OCI-LY7 (cell line): ENCODE measurements around the gene IFI44L. TPM values are rescaled to one million over a fixed set of nuclear protein-coding genes. Genes with fewer than 3 reads are reported as not detected.

Source experiments
- BruUV-seq: library from RNA; stranded (reverse); fragments of 400-500 nt; replicated peaks from 2 replicates; lab custom pipeline; 2021; lab: Mats Ljungman, UMichigan
- CTCF ChIA-PET: fragments of 300-600 bp; sonication (Branson Sonifier 250); formaldehyde crosslinking; loops from one replicate; lab custom pipeline; 2022; ENCODE audit warnings: antibody characterized with exemption; ENCODE audit not compliant: unreplicated experiment; lab: Charles Lee
- POLR2A ChIA-PET: fragments of 300-600 bp; sonication (Branson Sonifier 250); formaldehyde crosslinking; loops from one replicate; lab custom pipeline; 2022; ENCODE audit warnings: antibody characterized with exemption; lab: Charles Lee
- DNase-seq: peaks from one replicate; pipeline ENCODE4 v3.0.0-alpha.2; 2015; ENCODE audit warnings: low spot score
- H2AFZ ChIP-seq: fragments of 200-600 bp; sonication (generic), shearing (Covaris generic); 2 replicates; pipeline ENCODE4 v1.6.1; 2014; ENCODE audit warnings: mild to moderate bottlenecking, antibody characterized with exemption, low read length, moderate library complexity
- H3K27ac ChIP-seq: fragments of 200-600 bp; sonication (generic); 2 replicates; pipeline ENCODE4 v1.5.1; 2014; ENCODE audit warnings: mixed run types, low read depth, mild to moderate bottlenecking, moderate library complexity, low read length, inconsistent platforms; ENCODE audit not compliant: poor library complexity, severe bottlenecking
- H3K36me3 ChIP-seq: fragments of 200-600 bp; sonication (generic); 2 replicates; pipeline ENCODE4 v1.6.1; 2014; ENCODE audit warnings: mild to moderate bottlenecking, antibody characterized with exemption, low read length, moderate library complexity, mixed read lengths; ENCODE audit not compliant: insufficient read depth
- H3K4me1 ChIP-seq: fragments of 200-600 bp; sonication (generic); 2 replicates; pipeline ENCODE4 v1.5.1; 2014; ENCODE audit warnings: mild to moderate bottlenecking, low read length; ENCODE audit not compliant: insufficient read depth, poor library complexity, severe bottlenecking
- H3K4me2 ChIP-seq: fragments of 200-600 bp; sonication (generic); 2 replicates; pipeline ENCODE4 v1.6.1; 2014; ENCODE audit warnings: mild to moderate bottlenecking, low read length
- H3K4me3 ChIP-seq: fragments of 200-600 bp; sonication (generic); 2 replicates; pipeline ENCODE4 v1.5.1; 2014; ENCODE audit warnings: mild to moderate bottlenecking, low read depth, low read length; ENCODE audit not compliant: poor library complexity, severe bottlenecking
- H3K79me2 ChIP-seq: fragments of 200-600 bp; sonication (generic); 2 replicates; pipeline ENCODE4 v1.6.1; 2016; ENCODE audit warnings: low read depth, mild to moderate bottlenecking, low read length, moderate library complexity, mixed read lengths; ENCODE audit not compliant: insufficient read depth
- H3K9me2 ChIP-seq: fragments of 200-600 bp; sonication (generic); 2 replicates; pipeline ENCODE4 v1.6.1; 2016; ENCODE audit warnings: mild to moderate bottlenecking, low read length, mixed read lengths; ENCODE audit not compliant: insufficient read depth
- H3K9me3 ChIP-seq: fragments of 200-600 bp; sonication (generic); 2 replicates; pipeline ENCODE4 v1.6.1; 2014; ENCODE audit warnings: mild to moderate bottlenecking, mixed run types, low read length, mixed read lengths
- H4K20me1 ChIP-seq: fragments of 200-600 bp; sonication (generic); 2 replicates; pipeline ENCODE4 v1.6.1; 2014; ENCODE audit warnings: mild to moderate bottlenecking, antibody characterized with exemption, low read length, moderate library complexity, mixed read lengths; ENCODE audit not compliant: insufficient read depth
- EZH2phosphoT487 ChIP-seq: fragments of 200-600 bp; sonication (generic); IDR thresholded peaks from 2 replicates; pipeline ENCODE4 v1.6.1; 2018; ENCODE audit warnings: low read depth, borderline replicate concordance, mild to moderate bottlenecking, mixed run types, antibody characterized with exemption, low read length, moderate library complexity, mixed read lengths
- intact Hi-C: fragments of 100-400 bp; cut with micrococcal nuclease; formaldehyde crosslinking; loops from one replicate; pipeline ENCODE4 v1.10.0; 2022; ENCODE audit not compliant: unreplicated experiment
- total RNA-seq, 2 experiments: library from RNA; depleted of rRNA in 1 of 2; stranded (reverse); fragments of >200 nt in 1 of 2; shearing (Covaris generic) in 1 of 2; gene quantifications; 2 replicates each; pipeline ENCODE4 v1.2.3, GENCODE V29; 2014 to 2022
- TF ChIP-seq, protein P1 (sequence below): fragments of 200-600 bp; sonication (generic); conservative IDR thresholded peaks from 2 replicates; pipeline ENCODE4 v1.5.1; 2014; ENCODE audit warnings: mild to moderate bottlenecking, antibody characterized with exemption, low read length, moderate library complexity, mixed read lengths

Gene IFI44L
- total RNA-seq, 2 experiments from 2014 or later = not detected

DNA sequence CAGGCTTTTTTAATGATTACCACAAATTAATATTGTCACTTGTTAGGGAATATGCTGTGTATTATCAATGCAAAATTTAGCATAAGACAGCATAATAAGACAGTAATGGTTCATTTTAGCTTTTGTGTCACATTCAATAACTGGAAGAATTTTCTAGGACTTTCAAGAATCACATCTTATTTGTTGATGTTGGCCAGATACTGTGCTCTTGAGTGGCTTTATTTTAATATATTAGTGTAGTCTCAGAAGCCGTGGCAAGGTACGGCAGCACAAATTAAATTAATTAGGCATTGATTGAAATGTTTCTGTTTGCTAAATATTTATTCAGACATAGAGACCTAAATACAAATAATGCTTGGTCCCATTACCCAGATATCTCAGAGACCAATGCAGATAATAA, 10.4 kb downstream of the IFI44L start:
- ChIA-PET POLR2A (no interaction called here), CTCF (no interaction called here)
- Histone ChIP-seq H3K9me3 (no peaks in the 10 kb centered on the region), H4K20me1 (no peaks in the 10 kb centered on the region), H3K9me2 (no peaks in the 10 kb centered on the region), H3K4me3 (no peak overlapping the region), H3K79me2 (no peaks in the 10 kb centered on the region), H3K4me2 (no peak overlapping the region), H3K27ac (no peak overlapping the region), H2AFZ (no peak overlapping the region), H3K36me3 (no peaks in the 10 kb centered on the region), H3K4me1 (no peaks in the 10 kb centered on the region)
- no peak for DNase-seq
- no TSS peak for BruUV-seq
- intact Hi-C loops = no loop called here
- TF ChIP-seq, protein P1, sequence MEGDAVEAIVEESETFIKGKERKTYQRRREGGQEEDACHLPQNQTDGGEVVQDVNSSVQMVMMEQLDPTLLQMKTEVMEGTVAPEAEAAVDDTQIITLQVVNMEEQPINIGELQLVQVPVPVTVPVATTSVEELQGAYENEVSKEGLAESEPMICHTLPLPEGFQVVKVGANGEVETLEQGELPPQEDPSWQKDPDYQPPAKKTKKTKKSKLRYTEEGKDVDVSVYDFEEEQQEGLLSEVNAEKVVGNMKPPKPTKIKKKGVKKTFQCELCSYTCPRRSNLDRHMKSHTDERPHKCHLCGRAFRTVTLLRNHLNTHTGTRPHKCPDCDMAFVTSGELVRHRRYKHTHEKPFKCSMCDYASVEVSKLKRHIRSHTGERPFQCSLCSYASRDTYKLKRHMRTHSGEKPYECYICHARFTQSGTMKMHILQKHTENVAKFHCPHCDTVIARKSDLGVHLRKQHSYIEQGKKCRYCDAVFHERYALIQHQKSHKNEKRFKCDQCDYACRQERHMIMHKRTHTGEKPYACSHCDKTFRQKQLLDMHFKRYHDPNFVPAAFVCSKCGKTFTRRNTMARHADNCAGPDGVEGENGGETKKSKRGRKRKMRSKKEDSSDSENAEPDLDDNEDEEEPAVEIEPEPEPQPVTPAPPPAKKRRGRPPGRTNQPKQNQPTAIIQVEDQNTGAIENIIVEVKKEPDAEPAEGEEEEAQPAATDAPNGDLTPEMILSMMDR = no peak
- TF ChIP-seq EZH2phosphoT487 = no peak

DNA sequence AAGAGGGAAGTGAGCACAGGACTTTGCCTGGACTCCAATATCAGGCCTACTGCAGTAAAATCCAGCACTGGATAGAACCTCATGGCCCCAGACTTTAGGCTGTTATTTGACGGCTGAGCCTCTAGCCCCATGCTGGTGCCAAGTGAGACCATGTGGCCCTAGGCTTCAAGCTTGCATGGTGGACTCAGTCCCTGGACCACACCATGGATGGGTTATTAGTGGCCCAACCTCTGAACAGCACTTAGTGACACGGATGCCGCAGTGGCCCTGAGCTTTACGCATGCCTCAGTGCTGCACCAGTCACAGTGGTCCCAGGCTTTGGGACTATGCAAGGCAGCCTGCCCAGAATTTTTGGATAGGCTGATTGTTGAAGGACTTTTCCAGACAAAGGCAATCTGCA, 13.0 kb downstream of the IFI44L start:
- CTCF ChIA-PET = no interaction called here
- POLR2A ChIA-PET = no interaction called here
- intact Hi-C loops = no loop called here
- Histone ChIP-seq H3K9me2 (no peaks in the 10 kb centered on the region), H2AFZ (no peak overlapping the region), H3K4me3 (no peak overlapping the region), H3K27ac (no peak overlapping the region), H4K20me1 (no peaks in the 10 kb centered on the region), H3K36me3 (no peaks in the 10 kb centered on the region), H3K9me3 (no peaks in the 10 kb centered on the region), H3K4me1 (no peaks in the 10 kb centered on the region), H3K79me2 (no peaks in the 10 kb centered on the region), H3K4me2 (no peak overlapping the region)
- no peak for TF ChIP-seq EZH2phosphoT487
- TF ChIP-seq, protein P1 = no peak
- BruUV-seq = no TSS peak
- no peak for DNase-seq

DNA sequence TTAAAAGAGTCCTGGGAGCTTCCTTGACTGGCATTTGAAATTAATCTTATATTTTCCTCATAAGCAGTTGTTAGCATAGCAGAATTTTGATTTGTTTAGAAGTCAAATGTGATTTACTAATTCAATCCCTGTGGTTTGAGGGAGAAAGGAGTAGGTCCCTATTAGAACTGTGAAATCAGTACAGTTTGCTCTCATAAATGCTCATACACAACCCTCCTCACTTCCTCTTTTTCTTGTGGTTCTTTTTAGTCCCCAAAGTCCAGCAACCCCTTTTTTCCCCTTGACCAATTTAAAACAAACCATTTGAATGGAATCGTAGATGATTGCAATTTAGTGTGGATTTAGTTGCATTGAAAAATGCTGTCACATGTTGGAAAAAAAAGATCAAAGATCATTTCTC, 20.2 kb downstream of the IFI44L start:
- H3K9me3 ChIP-seq = no peaks in the 10 kb centered on the region
- CTCF ChIA-PET = no interaction called here
- no peaks in the 10 kb centered on the region for H4K20me1 ChIP-seq
- H2AFZ ChIP-seq = no peak overlapping the region
- intact Hi-C loops = no loop called here
- no peaks in the 10 kb centered on the region for H3K36me3 ChIP-seq
- no peaks in the 10 kb centered on the region for H3K9me2 ChIP-seq
- DNase-seq = no peak
- no peak overlapping the region for H3K27ac ChIP-seq
- H3K79me2 ChIP-seq = no peaks in the 10 kb centered on the region
- H3K4me1 ChIP-seq = no peaks in the 10 kb centered on the region
- TF ChIP-seq EZH2phosphoT487 = no peak
- TF ChIP-seq, protein P1 = no peak
- POLR2A ChIA-PET = no interaction called here
- no peak overlapping the region for H3K4me3 ChIP-seq
- BruUV-seq = no TSS peak
- H3K4me2 ChIP-seq = no peak overlapping the region
